OCI-LY7 (cell line): ENCODE data around the gene SKOR2.

ENCODE experiments used
- EZH2phosphoT487 ChIP-seq: fragments of 200-600 bp; sonication (generic); IDR thresholded peaks from 2 replicates; pipeline ENCODE4 v1.6.1; 2018; ENCODE audit warnings: low read depth, borderline replicate concordance, mild to moderate bottlenecking, mixed run types, antibody characterized with exemption, low read length, moderate library complexity, mixed read lengths
- TF ChIP-seq, protein P1 (sequence below): fragments of 200-600 bp; sonication (generic); conservative IDR thresholded peaks from 2 replicates; pipeline ENCODE4 v1.5.1; 2014; ENCODE audit warnings: mild to moderate bottlenecking, antibody characterized with exemption, low read length, moderate library complexity, mixed read lengths

DNA sequence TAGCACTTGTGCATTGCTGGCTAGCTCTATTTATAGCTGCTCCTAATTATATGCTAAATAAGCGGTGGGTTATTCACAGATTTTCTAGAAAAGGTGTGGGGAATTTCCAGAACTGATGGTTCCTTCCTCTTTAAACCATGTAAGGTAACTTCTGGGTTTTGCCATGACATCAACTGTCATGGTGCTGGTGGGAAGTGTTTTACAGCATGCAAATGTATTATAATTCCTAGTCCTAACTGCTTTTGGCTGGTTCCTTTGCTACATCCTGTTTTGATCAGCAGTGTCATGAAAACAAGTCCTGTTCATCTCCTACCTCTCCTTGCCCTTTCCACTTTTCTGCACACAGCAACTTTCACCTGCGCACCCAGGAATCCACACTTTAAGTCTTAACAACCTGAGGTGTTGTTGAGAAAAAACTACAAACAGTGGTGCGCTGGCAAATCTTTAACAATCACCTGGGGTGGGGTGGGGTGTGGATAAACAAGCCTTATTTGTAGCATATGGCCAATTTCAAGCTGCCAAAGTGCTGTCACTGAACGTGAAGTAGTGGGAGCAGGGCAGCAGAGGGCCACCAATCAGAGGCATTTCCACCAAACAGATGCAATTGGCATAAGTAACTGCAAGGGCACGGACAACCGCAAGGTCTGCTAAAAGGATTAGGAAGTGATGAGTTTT, 33.4 kb upstream of the SKOR2 start:
- TF ChIP-seq, protein P1, sequence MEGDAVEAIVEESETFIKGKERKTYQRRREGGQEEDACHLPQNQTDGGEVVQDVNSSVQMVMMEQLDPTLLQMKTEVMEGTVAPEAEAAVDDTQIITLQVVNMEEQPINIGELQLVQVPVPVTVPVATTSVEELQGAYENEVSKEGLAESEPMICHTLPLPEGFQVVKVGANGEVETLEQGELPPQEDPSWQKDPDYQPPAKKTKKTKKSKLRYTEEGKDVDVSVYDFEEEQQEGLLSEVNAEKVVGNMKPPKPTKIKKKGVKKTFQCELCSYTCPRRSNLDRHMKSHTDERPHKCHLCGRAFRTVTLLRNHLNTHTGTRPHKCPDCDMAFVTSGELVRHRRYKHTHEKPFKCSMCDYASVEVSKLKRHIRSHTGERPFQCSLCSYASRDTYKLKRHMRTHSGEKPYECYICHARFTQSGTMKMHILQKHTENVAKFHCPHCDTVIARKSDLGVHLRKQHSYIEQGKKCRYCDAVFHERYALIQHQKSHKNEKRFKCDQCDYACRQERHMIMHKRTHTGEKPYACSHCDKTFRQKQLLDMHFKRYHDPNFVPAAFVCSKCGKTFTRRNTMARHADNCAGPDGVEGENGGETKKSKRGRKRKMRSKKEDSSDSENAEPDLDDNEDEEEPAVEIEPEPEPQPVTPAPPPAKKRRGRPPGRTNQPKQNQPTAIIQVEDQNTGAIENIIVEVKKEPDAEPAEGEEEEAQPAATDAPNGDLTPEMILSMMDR: no peak
- no peak for TF ChIP-seq EZH2phosphoT487
